ENCODE measurements around the gene NRCAM. TPM values are rescaled to one million over a fixed set of nuclear protein-coding genes. Genes with fewer than 3 reads are reported as not detected.

The NRCAM gene
- total and polyA plus RNA-seq, 2 of the 13 experiments (the other 11 are each of a cell fraction or from before 2014, with no cell fraction given): 0.31 to 0.33 TPM

GRCh38 chr7:108358553-108358952 lies 97.7 kb downstream of the NRCAM start (continued):
- TF ChIP-seq ZNF276 (CRISPR knock-in tag; IDR thresholded peaks at IDR 0.05; ENCODE audit: low read depth): no peak
- no peak for TF ChIP-seq ZNF850 (CRISPR knock-in tag; conservative IDR thresholded peaks at IDR 0.05)
- TF ChIP-seq SETDB1 (CRISPR knock-in tag; IDR thresholded peaks at IDR 0.05; ENCODE audit: borderline replicate concordance): no peak
- no peak for TF ChIP-seq ZNF775 (CRISPR knock-in tag; IDR thresholded peaks at IDR 0.05; ENCODE audit: borderline replicate concordance)
- TF ChIP-seq RBAK (CRISPR knock-in tag; IDR thresholded peaks at IDR 0.05): no peak
- TF ChIP-seq NFIB (CRISPR knock-in tag; IDR thresholded peaks at IDR 0.05; ENCODE audit: borderline replicate concordance): no peak
- TF ChIP-seq ATRX (CRISPR knock-in tag; IDR thresholded peaks at IDR 0.05; ENCODE audit: borderline replicate concordance): no peak
- no peak for TF ChIP-seq DMTF1 (CRISPR knock-in tag; IDR thresholded peaks at IDR 0.05)
- TF ChIP-seq PLSCR1 (CRISPR knock-in tag; IDR thresholded peaks at IDR 0.05; ENCODE audit: borderline replicate concordance): no peak
- TF ChIP-seq PAXIP1 (CRISPR knock-in tag; conservative IDR thresholded peaks at IDR 0.05): peak; percentile 90
- no peak for TF ChIP-seq YEATS4 (CRISPR knock-in tag; IDR thresholded peaks at IDR 0.05; ENCODE audit: borderline replicate concordance)
- TF ChIP-seq SMAD3 (CRISPR knock-in tag; IDR thresholded peaks at IDR 0.05): peak; percentile 78; the same call in 1 of the 2 replicates
- no peak for TF ChIP-seq CHD4 (IDR thresholded peaks at IDR 0.05; ENCODE audit: borderline replicate concordance, low read length)
- TF ChIP-seq ZNF280D (CRISPR knock-in tag; IDR thresholded peaks at IDR 0.05): peak; percentile 28; the same call in 1 of the 2 replicates
- no peak for TF ChIP-seq PHF20 (CRISPR knock-in tag; IDR thresholded peaks at IDR 0.05)
- TF ChIP-seq ZNF33A (CRISPR knock-in tag; IDR thresholded peaks at IDR 0.05; ENCODE audit: borderline replicate concordance): no peak
- no peak for TF ChIP-seq ZNF724P (CRISPR knock-in tag; IDR thresholded peaks at IDR 0.05; ENCODE audit: borderline replicate concordance)

Measured in HepG2 (cell line).